Measurements from ENCODE around the gene CSMD2. TPM values are rescaled to one million over a fixed set of nuclear protein-coding genes. Genes with fewer than 3 reads are reported as not detected.
A peak's percentile ranks its signal among the peaks of the same experiment; 100 is the strongest.

The CSMD2 gene
- total and polyA plus RNA-seq, 2 experiments from 2014 or later = 5.3 to 16.6 TPM

DNA sequence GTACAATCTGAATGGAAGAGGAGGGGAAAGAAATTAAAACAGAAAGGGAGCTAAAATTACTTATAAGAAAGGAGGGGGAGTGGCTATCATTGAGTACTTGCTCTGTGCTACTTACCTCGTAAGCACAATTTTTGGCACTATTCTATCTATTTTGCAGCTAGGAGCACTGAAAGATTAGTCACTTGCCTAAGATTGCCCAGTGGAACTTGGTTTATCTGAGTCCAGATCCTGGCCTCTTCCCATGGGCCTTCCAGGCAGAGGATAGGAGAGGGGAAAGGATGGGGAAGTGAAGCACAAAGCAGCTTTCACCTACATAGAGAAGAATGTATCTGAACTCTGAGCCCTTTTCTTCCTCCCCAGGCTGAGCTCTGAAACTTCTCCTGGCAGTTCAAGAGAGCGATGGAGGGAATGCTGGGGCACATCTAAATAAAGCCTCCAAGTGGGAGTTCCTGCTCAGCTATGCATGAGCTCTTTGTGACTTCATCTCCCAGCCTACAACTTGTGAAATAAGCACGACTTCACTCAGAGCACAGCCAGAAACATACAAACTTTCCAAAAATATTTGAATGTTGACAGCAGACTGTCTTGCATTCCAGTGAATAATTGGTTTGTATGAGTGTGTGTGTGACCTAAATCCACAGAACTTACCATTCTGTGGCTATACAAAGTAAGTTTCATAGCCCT is 271.7 kb downstream of the CSMD2 start (continued):
- TF ChIP-seq, protein P1, sequence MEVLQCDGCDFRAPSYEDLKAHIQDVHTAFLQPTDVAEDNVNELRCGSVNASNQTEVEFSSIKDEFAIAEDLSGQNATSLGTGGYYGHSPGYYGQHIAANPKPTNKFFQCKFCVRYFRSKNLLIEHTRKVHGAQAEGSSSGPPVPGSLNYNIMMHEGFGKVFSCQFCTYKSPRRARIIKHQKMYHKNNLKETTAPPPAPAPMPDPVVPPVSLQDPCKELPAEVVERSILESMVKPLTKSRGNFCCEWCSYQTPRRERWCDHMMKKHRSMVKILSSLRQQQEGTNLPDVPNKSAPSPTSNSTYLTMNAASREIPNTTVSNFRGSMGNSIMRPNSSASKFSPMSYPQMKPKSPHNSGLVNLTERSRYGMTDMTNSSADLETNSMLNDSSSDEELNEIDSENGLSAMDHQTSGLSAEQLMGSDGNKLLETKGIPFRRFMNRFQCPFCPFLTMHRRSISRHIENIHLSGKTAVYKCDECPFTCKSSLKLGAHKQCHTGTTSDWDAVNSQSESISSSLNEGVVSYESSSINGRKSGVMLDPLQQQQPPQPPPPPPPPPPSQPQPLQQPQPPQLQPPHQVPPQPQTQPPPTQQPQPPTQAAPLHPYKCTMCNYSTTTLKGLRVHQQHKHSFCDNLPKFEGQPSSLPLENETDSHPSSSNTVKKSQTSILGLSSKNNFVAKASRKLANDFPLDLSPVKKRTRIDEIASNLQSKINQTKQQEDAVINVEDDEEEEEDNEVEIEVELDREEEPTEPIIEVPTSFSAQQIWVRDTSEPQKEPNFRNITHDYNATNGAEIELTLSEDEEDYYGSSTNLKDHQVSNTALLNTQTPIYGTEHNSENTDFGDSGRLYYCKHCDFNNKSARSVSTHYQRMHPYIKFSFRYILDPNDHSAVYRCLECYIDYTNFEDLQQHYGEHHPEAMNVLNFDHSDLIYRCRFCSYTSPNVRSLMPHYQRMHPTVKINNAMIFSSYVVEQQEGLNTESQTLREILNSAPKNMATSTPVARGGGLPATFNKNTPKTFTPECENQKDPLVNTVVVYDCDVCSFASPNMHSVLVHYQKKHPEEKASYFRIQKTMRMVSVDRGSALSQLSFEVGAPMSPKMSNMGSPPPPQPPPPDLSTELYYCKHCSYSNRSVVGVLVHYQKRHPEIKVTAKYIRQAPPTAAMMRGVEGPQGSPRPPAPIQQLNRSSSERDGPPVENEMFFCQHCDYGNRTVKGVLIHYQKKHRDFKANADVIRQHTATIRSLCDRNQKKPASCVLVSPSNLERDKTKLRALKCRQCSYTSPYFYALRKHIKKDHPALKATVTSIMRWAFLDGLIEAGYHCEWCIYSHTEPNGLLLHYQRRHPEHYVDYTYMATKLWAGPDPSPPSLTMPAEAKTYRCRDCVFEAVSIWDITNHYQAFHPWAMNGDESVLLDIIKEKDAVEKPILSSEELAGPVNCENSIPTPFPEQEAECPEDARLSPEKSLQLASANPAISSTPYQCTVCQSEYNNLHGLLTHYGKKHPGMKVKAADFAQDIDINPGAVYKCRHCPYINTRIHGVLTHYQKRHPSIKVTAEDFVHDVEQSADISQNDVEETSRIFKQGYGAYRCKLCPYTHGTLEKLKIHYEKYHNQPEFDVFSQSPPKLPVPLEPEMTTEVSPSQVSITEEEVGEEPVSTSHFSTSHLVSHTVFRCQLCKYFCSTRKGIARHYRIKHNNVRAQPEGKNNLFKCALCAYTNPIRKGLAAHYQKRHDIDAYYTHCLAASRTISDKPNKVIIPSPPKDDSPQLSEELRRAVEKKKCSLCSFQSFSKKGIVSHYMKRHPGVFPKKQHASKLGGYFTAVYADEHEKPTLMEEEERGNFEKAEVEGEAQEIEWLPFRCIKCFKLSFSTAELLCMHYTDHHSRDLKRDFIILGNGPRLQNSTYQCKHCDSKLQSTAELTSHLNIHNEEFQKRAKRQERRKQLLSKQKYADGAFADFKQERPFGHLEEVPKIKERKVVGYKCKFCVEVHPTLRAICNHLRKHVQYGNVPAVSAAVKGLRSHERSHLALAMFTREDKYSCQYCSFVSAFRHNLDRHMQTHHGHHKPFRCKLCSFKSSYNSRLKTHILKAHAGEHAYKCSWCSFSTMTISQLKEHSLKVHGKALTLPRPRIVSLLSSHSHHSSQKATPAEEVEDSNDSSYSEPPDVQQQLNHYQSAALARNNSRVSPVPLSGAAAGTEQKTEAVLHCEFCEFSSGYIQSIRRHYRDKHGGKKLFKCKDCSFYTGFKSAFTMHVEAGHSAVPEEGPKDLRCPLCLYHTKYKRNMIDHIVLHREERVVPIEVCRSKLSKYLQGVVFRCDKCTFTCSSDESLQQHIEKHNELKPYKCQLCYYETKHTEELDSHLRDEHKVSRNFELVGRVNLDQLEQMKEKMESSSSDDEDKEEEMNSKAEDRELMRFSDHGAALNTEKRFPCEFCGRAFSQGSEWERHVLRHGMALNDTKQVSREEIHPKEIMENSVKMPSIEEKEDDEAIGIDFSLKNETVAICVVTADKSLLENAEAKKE (CRISPR knock-in tag; IDR thresholded peaks at IDR 0.05) = no peak
- no peak for TF ChIP-seq ZNF331 (CRISPR knock-in tag; IDR thresholded peaks at IDR 0.05; ENCODE audit: low read depth)
- TF ChIP-seq ZNF114 (CRISPR knock-in tag; IDR thresholded peaks at IDR 0.05) = no peak
- TF ChIP-seq NANOG (IDR thresholded peaks at IDR 0.05; ENCODE audit: borderline replicate concordance) = no peak
- TF ChIP-seq CREB1 (CRISPR knock-in tag; IDR thresholded peaks at IDR 0.05; ENCODE audit: low read depth) = no peak
- no peak for TF ChIP-seq EZH2 (IDR thresholded peaks at IDR 0.05; ENCODE audit: low read depth, unreplicated experiment)

DNA sequence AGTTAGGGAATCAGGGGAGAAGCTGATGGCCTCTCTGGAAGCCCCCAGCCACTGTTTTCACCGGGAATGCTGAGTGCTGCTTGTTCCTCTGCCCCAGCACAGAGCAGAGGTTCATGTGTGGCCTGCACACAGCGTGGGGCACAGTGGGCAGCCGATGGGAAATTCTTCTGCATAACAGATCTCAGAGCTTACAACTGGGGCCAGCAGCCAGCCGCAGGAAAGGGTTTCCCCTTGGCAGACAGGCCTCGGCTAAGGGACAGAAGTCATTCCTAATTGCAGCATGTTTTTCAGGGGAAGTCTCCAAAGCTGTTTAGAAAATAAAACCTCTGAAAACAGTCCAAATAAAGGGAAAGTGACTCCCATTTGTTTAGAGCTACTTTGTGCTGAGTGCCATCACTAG is 278.5 kb downstream of the CSMD2 start:
- Histone ChIP-seq H3K4me2 (no peak overlapping the region), H3K4me1 (ENCODE audit: insufficient read depth) (peaks cover 6% of the 10 kb centered on the region; the same call in 1 of the 2 replicates), H3K4me3 (no peak overlapping the region), H3K27me3 (ENCODE audit: insufficient read depth) (no peaks in the 10 kb centered on the region), H2AFZ (no peak overlapping the region), H3K79me2 (replicated peaks; ENCODE audit: insufficient read depth) (no peaks in the 10 kb centered on the region), H3F3A (replicated peaks; ENCODE audit: low read depth) (no peaks in the 10 kb centered on the region), H3K36me3 (ENCODE audit: insufficient read depth) (no peaks in the 10 kb centered on the region), H4K20me1 (replicated peaks; ENCODE audit: insufficient read depth) (no peaks in the 10 kb centered on the region; the same call in 1 of the 2 replicates), H3K27ac (ENCODE audit: low read depth) (no peak overlapping the region), H3K9me2 (ENCODE audit: insufficient read depth) (no peaks in the 10 kb centered on the region)
- TF ChIP-seq EZH2 (IDR thresholded peaks at IDR 0.05; ENCODE audit: low read depth, unreplicated experiment) (no peak), REST (IDR thresholded peaks at IDR 0.05; ENCODE audit: unreplicated experiment) (no peak)
- Mint-ChIP-seq H3K4me1 (peaks cover 23% of the 10 kb centered on the region), H3K4me3 (no peak overlapping the region; the same call in 2 of the 3 replicates), H3K27me3 (ENCODE audit: insufficient read depth, low read depth, poor library complexity) (peaks cover 5% of the 10 kb centered on the region), H3K36me3 (ENCODE audit: low read depth) (0 out of 3 replicates have a peak, but pooled peaks cover 2% of the 10 kb centered on the region), H3K27ac (no peak overlapping the region), H3K9me3 (peaks cover 3% of the 10 kb centered on the region; the same call in 1 of the 3 replicates)
- DNase-seq (ENCODE audit: low spot score) (peak; percentile 14), ATAC-seq (peak; percentile 93)
